GM15510 (cell line): ENCODE data around the gene IVL.

Experiments
- POLR2A ChIP-seq: IDR thresholded peaks from 3 replicates; pipeline ENCODE4 v1.6.1; 2011; ENCODE audit warnings: borderline replicate concordance; ENCODE audit not compliant: insufficient read length; ENCODE audit errors: extremely low read depth

IVL gene

GRCh38 chr1:152880316-152880715 lies 28.0 kb upstream of the IVL start:
- no peak for TF ChIP-seq POLR2A

- no peak for TF ChIP-seq POLR2A
Measured at GRCh38 chr1:152880907-152881306, 27.4 kb upstream of the IVL start.

- TF ChIP-seq POLR2A = no peak
Measured at GRCh38 chr1:152884085-152884484, 24.3 kb upstream of the IVL start.

GRCh38 chr1:152884506-152884905 lies 23.8 kb upstream of the IVL start:
- TF ChIP-seq POLR2A = no peak

GRCh38 chr1:152884966-152885624 lies 23.3 kb upstream of the IVL start:
- no peak for TF ChIP-seq POLR2A

- no peak for TF ChIP-seq POLR2A
Measured at GRCh38 chr1:152886085-152886484, 22.3 kb upstream of the IVL start.

GRCh38 chr1:152886758-152887409 lies 21.5 kb upstream of the IVL start:
- TF ChIP-seq POLR2A = no peak

GRCh38 chr1:152888126-152888525 lies 20.2 kb upstream of the IVL start:
- no peak for TF ChIP-seq POLR2A

GRCh38 chr1:152899027-152899426 lies 9.3 kb upstream of the IVL start:
- no peak for TF ChIP-seq POLR2A

- TF ChIP-seq POLR2A = no peak
Measured at GRCh38 chr1:152899883-152900282, 8.5 kb upstream of the IVL start.

GRCh38 chr1:152901631-152902030 lies 6.7 kb upstream of the IVL start:
- no peak for TF ChIP-seq POLR2A

GRCh38 chr1:152902636-152903035 lies 5.7 kb upstream of the IVL start:
- no peak for TF ChIP-seq POLR2A

GRCh38 chr1:152904688-152905440 lies 3.5 kb upstream of the IVL start:
- TF ChIP-seq POLR2A = no peak

- TF ChIP-seq POLR2A = no peak
Measured at GRCh38 chr1:152906023-152906565, 2.3 kb upstream of the IVL start.

GRCh38 chr1:152909206-152909605 lies 860 bp downstream of the IVL start:
- TF ChIP-seq POLR2A = no peak
